ENCODE results near the gene FAM83D. TPM values are rescaled to one million over a fixed set of nuclear protein-coding genes. Genes with fewer than 3 reads are reported as not detected.

Gene FAM83D
- total RNA-seq, 1 experiment from 2014 or later = 66.9 TPM

DNA sequence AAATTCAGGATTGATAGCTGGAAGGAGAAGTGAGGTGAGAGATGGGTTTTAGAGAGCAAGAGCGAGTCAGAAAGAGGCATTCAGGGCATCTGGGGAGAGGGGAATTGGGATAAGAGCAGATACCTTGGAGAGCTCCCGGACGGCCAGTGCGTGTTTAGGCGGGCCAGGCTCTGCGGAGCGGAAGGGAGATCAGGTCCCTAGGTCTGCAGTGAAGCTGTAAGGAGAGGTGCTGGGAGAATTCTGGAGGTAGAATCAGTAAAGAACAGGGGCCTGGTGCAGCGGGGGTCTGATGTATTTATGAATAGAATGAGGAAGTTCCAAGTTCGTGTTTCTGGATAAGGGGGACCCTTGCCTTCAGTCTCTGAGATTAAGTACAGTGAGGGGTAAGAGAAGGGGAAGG lies 47.4 kb upstream of the FAM83D start (continued):
- TF ChIP-seq ZNF219 (CRISPR knock-in tag; IDR thresholded peaks at IDR 0.05; ENCODE audit: borderline replicate concordance) (peak; percentile 58; the same call in 1 of the 2 replicates), MXD4 (CRISPR knock-in tag; IDR thresholded peaks at IDR 0.05; ENCODE audit: borderline replicate concordance) (no peak), ESRRA (CRISPR knock-in tag; IDR thresholded peaks at IDR 0.05; ENCODE audit: borderline replicate concordance) (no peak)

DNA sequence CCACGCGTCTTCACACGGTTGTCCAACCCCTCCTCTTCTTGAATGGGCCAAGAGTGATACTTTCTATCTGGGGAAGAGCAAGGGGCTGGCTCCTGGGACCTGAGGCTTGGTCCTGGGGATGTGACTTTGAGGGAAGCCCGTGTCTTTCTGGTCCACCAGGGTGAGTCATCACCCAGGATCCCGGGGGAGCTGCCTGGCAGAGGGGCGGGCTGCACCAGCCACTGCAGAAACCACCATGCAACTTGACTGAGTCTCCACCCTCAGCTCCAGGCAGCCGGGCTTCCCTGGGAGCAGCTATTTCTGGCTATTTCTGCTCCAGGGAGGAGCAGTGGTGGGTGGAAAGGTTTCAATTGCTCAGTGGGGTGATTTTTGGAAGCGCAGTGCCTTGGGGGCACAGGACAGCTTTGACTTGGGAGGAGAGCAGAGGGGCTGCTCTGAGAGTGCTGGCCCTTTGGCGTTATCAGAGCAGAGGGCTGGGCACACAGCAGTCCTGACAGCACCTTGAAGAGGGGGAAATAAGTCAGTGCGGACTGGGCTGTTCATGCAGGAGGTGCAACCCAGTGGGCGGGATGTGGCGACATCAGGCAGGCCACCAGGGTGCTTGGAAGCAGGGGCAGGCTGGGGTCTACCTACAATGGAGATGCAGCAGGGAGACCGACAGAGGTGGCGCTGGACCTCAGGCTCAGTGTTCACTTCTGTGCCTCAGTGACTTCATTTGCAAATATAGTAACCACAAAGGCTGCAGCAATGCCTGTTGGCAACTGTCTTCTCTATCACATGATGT lies 45.1 kb upstream of the FAM83D start:
- Mint-ChIP-seq H3K27me3 (ENCODE audit: low read depth) (no peaks in the 10 kb centered on the region; the same call in 1 of the 2 replicates), H3K4me1 (peaks cover 20% of the 10 kb centered on the region), H3K36me3 (no peaks in the 10 kb centered on the region), H3K27ac (no peak overlapping the region), H3K9me3 (no peaks in the 10 kb centered on the region), H3K4me3 (no peak overlapping the region)
- TF ChIP-seq, protein P1, sequence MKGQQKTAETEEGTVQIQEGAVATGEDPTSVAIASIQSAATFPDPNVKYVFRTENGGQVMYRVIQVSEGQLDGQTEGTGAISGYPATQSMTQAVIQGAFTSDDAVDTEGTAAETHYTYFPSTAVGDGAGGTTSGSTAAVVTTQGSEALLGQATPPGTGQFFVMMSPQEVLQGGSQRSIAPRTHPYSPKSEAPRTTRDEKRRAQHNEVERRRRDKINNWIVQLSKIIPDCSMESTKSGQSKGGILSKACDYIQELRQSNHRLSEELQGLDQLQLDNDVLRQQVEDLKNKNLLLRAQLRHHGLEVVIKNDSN (CRISPR knock-in tag; IDR thresholded peaks at IDR 0.05) = no peak
- no peak for TF ChIP-seq ZNF232 (CRISPR knock-in tag; IDR thresholded peaks at IDR 0.05)
- TF ChIP-seq FOXP1 (CRISPR knock-in tag; IDR thresholded peaks at IDR 0.05; ENCODE audit: borderline replicate concordance) = 0 out of 2 replicates have a peak, but pooled peaks have one; percentile 26
- TF ChIP-seq, protein P2, sequence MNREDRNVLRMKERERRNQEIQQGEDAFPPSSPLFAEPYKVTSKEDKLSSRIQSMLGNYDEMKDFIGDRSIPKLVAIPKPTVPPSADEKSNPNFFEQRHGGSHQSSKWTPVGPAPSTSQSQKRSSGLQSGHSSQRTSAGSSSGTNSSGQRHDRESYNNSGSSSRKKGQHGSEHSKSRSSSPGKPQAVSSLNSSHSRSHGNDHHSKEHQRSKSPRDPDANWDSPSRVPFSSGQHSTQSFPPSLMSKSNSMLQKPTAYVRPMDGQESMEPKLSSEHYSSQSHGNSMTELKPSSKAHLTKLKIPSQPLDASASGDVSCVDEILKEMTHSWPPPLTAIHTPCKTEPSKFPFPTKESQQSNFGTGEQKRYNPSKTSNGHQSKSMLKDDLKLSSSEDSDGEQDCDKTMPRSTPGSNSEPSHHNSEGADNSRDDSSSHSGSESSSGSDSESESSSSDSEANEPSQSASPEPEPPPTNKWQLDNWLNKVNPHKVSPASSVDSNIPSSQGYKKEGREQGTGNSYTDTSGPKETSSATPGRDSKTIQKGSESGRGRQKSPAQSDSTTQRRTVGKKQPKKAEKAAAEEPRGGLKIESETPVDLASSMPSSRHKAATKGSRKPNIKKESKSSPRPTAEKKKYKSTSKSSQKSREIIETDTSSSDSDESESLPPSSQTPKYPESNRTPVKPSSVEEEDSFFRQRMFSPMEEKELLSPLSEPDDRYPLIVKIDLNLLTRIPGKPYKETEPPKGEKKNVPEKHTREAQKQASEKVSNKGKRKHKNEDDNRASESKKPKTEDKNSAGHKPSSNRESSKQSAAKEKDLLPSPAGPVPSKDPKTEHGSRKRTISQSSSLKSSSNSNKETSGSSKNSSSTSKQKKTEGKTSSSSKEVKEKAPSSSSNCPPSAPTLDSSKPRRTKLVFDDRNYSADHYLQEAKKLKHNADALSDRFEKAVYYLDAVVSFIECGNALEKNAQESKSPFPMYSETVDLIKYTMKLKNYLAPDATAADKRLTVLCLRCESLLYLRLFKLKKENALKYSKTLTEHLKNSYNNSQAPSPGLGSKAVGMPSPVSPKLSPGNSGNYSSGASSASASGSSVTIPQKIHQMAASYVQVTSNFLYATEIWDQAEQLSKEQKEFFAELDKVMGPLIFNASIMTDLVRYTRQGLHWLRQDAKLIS (CRISPR knock-in tag; IDR thresholded peaks at IDR 0.05; ENCODE audit: borderline replicate concordance) = no peak
- TF ChIP-seq, protein P3, sequence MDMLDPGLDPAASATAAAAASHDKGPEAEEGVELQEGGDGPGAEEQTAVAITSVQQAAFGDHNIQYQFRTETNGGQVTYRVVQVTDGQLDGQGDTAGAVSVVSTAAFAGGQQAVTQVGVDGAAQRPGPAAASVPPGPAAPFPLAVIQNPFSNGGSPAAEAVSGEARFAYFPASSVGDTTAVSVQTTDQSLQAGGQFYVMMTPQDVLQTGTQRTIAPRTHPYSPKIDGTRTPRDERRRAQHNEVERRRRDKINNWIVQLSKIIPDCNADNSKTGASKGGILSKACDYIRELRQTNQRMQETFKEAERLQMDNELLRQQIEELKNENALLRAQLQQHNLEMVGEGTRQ (CRISPR knock-in tag; IDR thresholded peaks at IDR 0.05) = no peak
- TF ChIP-seq FOXK1 (CRISPR knock-in tag; IDR thresholded peaks at IDR 0.05) = no peak
- ChIA-PET POLR2A (no interaction called here), CTCF (interaction anchor here (0.9 to 4.3 kb wide), 3 partner anchors 12 to 91 kb away, joined by 3 to 46 read pairs (median 3); no protein-coding TSS in a partner anchor)
- DNase-seq (ENCODE audit: low spot score) (no peak), ATAC-seq (no peak; the same call in 1 of the 2 replicates)

DNA sequence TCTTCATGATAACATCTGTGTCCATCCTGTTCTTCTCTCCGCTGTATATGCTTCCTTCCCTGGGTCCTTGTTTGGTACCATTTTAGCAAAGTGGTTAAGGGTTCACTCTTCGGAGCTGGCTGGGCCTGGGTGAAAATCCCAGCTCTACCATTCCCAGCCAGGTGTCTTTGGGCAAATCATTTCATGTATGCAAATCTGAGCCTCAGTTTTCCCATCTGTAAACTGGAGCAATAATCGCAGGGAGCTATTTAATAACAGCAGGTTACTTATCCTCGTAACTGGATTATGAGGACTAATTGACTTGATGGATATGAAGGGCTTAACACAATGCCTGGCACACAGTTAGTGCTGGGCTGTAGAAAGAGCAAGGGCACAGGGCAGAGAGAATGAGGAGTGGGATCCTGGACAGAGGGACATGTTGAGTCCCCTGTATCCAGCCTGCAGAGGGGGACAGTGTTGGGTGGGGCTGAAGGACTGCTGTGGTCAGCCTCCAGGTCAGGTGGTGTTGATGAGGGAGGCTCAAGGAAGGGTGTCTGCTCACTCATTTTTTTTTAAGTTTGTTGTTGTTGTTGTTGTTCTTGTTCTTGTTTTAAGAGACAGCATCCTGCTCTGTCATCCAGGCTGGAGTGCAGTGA lies 44.3 kb upstream of the FAM83D start:
- ChIA-PET POLR2A (no interaction called here), CTCF (interaction anchor here (1.3 to 4.3 kb wide), 3 partner anchors 12 to 151 kb away, joined by 4 to 46 read pairs (median 8); partner anchors contain the start of gene FAM83D)
- peaks cover 20% of the 10 kb centered on the region for H3K4me1 Mint-ChIP-seq
- H3K27me3 Mint-ChIP-seq (ENCODE audit: low read depth) = no peaks in the 10 kb centered on the region; the same call in 1 of the 2 replicates
- H3K27ac Mint-ChIP-seq = peak overlapping the region; percentile 25; the same call in 1 of the 2 replicates
- DNase-seq (ENCODE audit: low spot score) (no peak), ATAC-seq (no peak)
- H3K4me3 Mint-ChIP-seq = no peak overlapping the region
- TF ChIP-seq, protein P2 (CRISPR knock-in tag; IDR thresholded peaks at IDR 0.05; ENCODE audit: borderline replicate concordance) = no peak
- TF ChIP-seq ZNF219 (CRISPR knock-in tag; IDR thresholded peaks at IDR 0.05; ENCODE audit: borderline replicate concordance) (no peak), EMX1 (CRISPR knock-in tag; IDR thresholded peaks at IDR 0.05) (no peak), ZBTB21 (CRISPR knock-in tag; IDR thresholded peaks at IDR 0.05; ENCODE audit: borderline replicate concordance) (no peak), JAZF1 (CRISPR knock-in tag; IDR thresholded peaks at IDR 0.05) (no peak), ATF1 (CRISPR knock-in tag; IDR thresholded peaks at IDR 0.05) (no peak), ZNF671 (CRISPR knock-in tag; IDR thresholded peaks at IDR 0.05) (no peak)
- TF ChIP-seq, protein P4, sequence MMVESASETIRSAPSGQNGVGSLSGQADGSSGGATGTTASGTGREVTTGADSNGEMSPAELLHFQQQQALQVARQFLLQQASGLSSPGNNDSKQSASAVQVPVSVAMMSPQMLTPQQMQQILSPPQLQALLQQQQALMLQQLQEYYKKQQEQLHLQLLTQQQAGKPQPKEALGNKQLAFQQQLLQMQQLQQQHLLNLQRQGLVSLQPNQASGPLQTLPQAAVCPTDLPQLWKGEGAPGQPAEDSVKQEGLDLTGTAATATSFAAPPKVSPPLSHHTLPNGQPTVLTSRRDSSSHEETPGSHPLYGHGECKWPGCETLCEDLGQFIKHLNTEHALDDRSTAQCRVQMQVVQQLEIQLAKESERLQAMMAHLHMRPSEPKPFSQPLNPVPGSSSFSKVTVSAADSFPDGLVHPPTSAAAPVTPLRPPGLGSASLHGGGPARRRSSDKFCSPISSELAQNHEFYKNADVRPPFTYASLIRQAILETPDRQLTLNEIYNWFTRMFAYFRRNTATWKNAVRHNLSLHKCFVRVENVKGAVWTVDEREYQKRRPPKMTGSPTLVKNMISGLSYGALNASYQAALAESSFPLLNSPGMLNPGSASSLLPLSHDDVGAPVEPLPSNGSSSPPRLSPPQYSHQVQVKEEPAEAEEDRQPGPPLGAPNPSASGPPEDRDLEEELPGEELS (CRISPR knock-in tag; IDR thresholded peaks at IDR 0.05) = no peak
- TF ChIP-seq, protein P5, sequence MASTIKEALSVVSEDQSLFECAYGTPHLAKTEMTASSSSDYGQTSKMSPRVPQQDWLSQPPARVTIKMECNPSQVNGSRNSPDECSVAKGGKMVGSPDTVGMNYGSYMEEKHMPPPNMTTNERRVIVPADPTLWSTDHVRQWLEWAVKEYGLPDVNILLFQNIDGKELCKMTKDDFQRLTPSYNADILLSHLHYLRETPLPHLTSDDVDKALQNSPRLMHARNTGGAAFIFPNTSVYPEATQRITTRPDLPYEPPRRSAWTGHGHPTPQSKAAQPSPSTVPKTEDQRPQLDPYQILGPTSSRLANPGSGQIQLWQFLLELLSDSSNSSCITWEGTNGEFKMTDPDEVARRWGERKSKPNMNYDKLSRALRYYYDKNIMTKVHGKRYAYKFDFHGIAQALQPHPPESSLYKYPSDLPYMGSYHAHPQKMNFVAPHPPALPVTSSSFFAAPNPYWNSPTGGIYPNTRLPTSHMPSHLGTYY (CRISPR knock-in tag; IDR thresholded peaks at IDR 0.05) = no peak
- H3K36me3 Mint-ChIP-seq = no peaks in the 10 kb centered on the region
- H3K9me3 Mint-ChIP-seq = no peaks in the 10 kb centered on the region
